T-helper 2 cell treated with Interferon-gamma antibody and Interleukin-4, amounts not matched to agents 100 ng/mL and 5 ng/mL, for 36 hours (primary cell): ENCODE measurements around the gene LIMS1. TPM values are rescaled to one million over a fixed set of nuclear protein-coding genes. Genes with fewer than 3 reads are reported as not detected.
"Not testable (repeated sequence)": the region's sequence is repeated elsewhere in the genome, so short reads cannot be mapped to it uniquely, and the experiment has no call there.

Source experiments
- intact Hi-C: fragments of 100-400 bp; cut with micrococcal nuclease; formaldehyde crosslinking; loops from one replicate; pipeline ENCODE4 v1.15.1; 2023
- total RNA-seq: library from RNA; stranded (reverse); gene quantifications from 2 replicates; pipeline ENCODE4 v1.2.3, GENCODE V29; 2022

LIMS1 gene
- total RNA-seq, 1 donor from 2014 or later: 65.4 TPM

- intact Hi-C loops: loop anchor here (10.0 kb wide), 1 partner anchor 651 kb away; no protein-coding TSS in a partner anchor
Observed at GRCh38 chr2:108585436-108585835, 51.2 kb downstream of the LIMS1 start.

DNA sequence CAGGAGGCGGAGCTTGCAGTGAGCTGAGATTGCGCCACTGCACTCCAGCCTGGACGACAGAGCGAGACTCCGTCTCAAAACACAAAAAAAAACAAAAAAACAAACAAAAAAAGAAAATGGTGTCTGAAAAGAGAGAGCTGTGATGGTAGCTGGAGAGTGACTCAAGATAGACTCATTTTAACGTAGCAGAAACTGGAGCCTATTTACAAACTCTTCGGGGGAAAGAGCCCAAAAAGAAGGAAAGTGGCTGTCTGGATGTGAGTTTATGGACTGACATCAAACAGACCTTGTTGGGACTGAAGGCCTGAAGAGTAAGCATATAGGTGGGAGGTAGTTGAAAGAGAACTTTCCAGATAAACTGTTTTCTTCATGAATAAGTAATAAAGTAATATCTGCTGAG, 51.8 kb downstream of the LIMS1 start:
- intact Hi-C loops: loop anchor here (10.0 kb wide), 1 partner anchor 651 kb away; no protein-coding TSS in a partner anchor

DNA sequence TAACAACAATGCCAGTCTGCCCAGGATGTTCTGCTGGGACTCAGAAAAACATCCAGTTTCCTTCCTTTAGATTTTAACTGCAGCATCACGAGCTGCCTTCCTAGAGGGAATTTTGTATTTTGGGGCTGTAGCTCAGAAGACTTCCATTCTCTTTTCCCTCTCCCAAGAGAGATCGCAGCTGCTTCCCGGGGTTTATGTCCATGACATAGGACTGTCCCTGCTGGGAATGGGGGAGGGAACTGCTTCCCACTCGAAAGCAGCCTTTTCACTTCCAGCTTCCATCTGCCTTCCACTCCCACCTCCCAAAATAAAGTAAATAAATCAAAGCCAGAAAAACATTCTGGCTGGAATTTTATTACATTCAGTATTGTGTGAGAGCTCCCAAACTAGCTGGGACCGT, 52.4 kb downstream of the LIMS1 start:
- intact Hi-C loops: loop anchor here (10.0 kb wide), 1 partner anchor 652 kb away; no protein-coding TSS in a partner anchor

GRCh38 chr2:108587621-108588020, 53.4 kb downstream of the LIMS1 start:
- intact Hi-C loops: loop anchor here (10.0 kb wide), 1 partner anchor 653 kb away; no protein-coding TSS in a partner anchor

- intact Hi-C loops: loop anchor here (10.0 kb wide), 1 partner anchor 653 kb away; no protein-coding TSS in a partner anchor
Observed at GRCh38 chr2:108588070-108588668, 53.9 kb downstream of the LIMS1 start.

DNA sequence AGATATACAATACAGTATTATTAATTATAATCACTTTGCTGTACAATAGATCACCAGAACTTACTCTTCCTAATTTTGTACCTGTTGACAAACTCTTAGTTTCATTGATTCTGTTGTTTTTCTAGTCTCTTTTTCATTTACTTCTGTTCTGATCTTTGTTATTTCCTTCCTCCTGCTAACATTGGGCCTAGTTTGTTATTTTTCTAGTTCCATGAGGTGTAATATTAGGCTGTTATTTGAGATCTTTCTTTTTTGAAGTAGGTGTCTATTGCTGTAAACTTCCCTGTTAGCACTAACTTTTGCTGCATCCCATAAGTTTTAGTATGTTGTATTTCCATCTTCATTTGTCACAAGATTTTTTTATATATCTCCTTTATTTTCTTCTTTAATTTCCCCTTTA, 55.1 kb downstream of the LIMS1 start:
- intact Hi-C loops: loop anchor here (10.0 kb wide), 1 partner anchor 655 kb away; no protein-coding TSS in a partner anchor

DNA sequence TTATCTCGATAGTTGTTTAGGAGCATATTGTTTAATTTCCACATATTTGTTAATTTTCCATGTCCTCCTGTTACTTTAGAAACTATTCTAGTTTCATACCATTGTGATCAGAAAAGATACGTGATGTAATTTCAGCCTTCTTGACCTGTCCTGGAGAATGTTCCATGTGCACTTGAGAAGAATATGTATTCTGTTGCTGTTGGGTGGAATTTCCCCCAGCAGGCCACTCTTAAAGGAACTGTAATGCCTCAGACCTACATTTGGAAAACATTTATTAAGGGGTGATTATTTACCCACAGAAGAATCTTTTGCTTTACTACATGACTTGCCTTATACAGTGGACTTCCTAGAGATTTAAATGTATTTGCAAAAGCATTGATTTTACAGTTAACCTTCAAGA, 55.5 kb downstream of the LIMS1 start:
- intact Hi-C loops: loop anchor here (10.0 kb wide), 1 partner anchor 655 kb away; no protein-coding TSS in a partner anchor

GRCh38 chr2:108591163-108591562, 56.9 kb downstream of the LIMS1 start:
- intact Hi-C loops: no loop called here

DNA sequence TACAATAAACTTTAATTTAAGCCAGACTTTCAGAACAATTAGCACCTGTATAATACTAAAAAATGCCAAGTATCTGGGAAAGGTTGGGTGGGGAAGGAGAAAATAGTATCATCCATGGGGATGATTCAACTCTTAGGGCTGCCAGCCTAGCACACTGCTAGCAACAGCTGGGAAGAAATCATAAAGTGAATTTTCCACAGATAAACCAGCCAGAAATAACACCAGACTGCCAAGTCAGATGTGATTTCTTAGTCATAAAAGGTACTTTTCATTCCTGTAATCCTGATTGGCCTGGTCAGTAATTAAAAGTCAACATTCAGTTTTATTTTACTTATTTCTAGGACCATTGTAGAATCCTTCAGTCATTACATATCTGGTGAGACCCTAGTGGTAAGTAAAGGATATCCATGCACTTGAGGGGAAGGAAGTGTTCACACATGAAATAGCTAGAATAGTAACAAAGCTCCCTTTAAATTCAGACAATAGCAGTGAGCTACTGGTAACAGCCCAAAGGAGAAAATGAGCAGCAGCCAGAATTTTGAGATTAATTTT, 59.4 kb downstream of the LIMS1 start:
- intact Hi-C loops: loop anchor here (1.0 kb wide), 1 partner anchor 58 kb away; no protein-coding TSS in a partner anchor

DNA sequence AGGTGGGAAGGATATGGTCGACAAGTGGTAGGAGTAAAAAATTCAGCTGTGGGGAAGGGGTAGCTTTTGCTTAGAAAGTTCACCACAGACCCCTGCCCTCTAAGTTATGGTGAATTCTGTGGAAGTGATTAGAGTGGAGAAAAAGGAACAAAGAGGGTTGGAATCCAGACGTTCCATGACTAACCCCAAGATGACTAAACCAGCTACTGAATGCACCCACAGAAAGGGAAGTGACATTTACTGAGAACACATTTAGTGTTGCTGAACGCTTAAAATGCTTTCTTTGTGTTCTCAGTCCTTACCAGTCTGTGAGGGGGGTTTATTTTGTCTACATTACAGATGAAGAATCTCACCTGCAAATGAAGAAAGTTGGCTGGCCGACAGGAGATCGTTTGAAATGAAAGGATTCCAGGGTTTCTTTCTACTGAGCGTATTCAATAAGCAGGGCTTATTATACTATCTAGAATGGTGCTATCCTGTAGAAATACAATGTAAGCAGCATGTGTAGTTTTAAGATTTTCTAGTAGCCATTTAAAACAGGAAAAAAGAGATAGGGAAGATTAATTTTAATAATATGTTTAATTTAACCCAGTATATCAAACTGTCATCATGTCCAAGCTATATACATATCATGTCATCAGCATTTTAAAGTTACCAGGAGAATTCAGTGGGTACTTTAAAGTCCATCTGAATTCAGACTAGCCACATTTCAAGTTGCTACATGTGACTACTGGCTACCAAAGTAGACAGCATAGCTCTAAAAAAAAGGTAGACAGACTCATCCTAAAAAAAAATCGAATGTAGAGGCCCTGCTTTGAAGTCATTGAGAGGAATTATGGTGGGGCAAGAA, 60.1 kb downstream of the LIMS1 start:
- intact Hi-C loops: loop anchor here (1.0 kb wide), 1 partner anchor 59 kb away; no protein-coding TSS in a partner anchor

DNA sequence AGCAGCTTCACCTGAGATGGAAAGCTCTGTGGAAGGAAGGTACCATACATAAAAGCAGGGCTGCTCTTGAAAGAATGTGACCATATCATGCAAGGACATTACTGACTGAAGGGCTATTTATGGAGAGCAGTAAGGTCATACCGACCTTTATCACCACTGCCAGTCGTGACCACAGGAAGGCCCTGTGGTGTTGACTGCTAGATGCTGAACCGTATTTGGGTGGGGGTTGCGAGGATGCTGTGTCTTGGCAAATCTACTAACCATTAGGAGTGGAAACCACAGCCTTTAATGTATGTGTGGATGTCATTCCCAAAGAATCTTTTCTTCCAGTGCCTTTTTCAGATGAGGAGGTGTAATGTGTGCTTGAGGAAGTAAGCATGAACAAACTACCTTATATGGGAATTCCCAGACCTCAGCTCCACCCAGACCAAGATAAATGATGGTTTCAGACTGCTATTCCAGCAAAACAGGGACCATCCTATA, 60.8 kb downstream of the LIMS1 start:
- intact Hi-C loops: loop anchor here (1.0 kb wide), 1 partner anchor 60 kb away; no protein-coding TSS in a partner anchor

DNA sequence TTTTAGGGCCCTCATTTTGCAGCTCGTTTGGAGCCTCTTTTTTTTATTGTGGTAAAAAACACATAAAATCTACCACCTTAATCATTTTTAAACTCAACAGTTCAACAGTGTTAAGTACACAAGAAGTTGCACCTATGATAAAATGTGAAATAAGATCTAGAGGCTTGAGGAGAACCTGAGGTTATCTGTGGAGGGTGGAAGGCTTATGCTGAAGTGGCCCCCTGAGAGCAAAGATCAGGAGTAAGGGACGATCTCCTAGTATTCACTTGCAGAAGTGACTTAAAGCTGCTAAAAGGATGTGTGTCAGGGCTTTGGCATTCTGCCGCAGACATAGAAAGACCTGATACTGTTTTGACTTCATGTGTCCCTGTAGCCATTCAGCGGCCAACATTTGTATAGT, 61.5 kb downstream of the LIMS1 start:
- intact Hi-C loops: not testable (repeated sequence)

DNA sequence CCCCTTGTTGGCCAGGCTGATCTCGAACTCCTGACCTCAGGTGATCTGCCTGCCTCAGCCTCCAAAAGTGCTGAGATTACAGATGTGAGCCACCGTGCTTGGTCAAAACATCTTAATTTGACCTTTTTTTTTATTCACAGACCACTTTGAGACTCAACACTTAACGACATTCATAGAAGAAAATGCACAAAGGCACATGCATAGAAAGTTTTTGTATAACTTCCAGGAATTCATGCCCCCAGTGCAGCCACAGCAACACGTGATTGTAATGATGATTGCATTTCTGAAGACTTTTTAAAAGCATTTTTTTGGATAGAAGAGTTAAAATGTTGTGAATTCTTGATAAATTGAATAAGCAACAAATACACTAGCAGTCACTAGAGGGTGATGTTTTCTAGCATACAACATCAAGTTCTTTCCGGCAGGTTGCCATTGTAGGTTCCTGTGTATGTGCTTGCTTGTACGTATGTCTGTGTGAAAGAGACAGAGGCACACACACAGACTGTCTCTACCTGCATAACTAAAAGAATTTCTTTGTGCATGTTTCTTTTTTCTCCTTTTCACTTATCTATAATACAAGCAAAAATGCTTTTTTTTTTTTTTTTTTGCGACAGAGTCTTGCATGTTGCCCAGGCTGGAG, 63.0 kb downstream of the LIMS1 start:
- intact Hi-C loops: loop anchor here (1.0 kb wide), 1 partner anchor 39 kb away; no protein-coding TSS in a partner anchor

- intact Hi-C loops: not testable (repeated sequence)
Observed at GRCh38 chr2:108601199-108601598, 66.9 kb downstream of the LIMS1 start.

- intact Hi-C loops: no loop called here
Observed at GRCh38 chr2:108602422-108602821, 68.2 kb downstream of the LIMS1 start.

GRCh38 chr2:108604196-108604595, 69.9 kb downstream of the LIMS1 start:
- intact Hi-C loops: no loop called here

DNA sequence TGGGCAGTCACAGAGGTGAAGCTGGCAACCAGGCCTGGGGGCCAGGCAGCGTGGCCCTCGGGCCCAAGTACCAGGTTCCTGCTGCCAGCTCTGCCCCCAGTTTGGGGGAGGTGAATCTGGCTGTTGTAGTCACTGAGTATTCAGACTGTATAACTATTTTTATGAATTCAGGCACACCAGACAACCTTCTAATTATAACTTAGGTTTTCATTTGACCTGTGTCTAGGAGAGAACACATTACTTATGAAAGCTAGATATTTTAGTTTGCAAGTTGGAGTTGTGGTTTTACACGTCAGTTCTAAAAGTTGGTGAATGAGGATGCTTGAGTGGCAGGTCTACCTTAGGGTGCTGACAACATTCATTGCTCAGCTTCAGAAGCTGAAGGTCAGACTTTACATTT, 71.7 kb downstream of the LIMS1 start:
- intact Hi-C loops: loop anchor here (2.0 kb wide), 1 partner anchor 15 kb away; no protein-coding TSS in a partner anchor

DNA sequence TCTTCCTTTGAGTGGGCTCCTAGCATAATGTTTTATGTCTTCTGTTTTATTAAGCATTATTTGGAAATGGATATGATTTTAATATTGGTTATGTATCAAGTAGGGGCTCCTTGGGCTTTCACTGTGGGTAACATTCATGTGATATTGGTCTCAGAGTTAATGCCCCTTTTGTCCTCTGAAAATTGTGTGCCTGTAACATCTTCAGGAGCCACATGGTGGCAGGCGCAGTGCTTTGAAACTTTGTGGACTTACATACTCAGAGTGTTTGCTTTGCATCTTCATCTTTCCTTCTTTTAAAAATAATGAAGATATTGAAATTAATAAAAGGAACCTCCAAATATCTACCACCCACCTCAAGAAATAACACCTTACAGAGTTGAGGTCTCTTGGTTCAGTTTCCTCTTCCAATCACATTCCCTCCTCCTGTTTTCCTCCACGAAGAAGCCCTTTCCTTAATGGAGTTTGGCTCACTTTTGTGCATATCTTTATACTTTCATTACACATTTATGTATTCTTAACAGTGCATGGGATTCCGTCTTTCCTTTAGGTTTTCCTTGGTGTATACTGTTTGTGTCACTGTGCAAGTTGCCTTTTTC, 73.5 kb downstream of the LIMS1 start:
- intact Hi-C loops: loop anchor here (1.0 to 2.0 kb wide), 2 partner anchors 13 to 28 kb away; no protein-coding TSS in a partner anchor

GRCh38 chr2:108611021-108611420, 76.8 kb downstream of the LIMS1 start:
- intact Hi-C loops: no loop called here

DNA sequence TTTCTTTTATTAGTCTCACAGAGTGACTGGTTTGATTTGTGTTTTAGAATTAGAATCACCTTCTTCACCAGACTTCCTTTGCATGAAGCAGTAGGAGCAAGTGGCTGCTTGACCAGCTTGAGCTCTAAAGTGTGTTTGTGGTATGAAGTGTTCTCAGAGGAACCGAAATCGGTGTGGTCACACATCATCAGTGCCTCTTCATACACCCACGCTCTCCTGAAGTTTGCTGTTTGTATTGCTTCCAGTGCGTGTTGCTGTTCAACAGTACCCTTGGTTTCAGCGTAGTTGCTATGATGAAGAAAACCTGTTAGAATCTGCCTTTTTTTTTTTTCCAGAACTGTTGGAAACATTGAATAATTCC, 77.9 kb downstream of the LIMS1 start:
- intact Hi-C loops: loop anchor here (1.0 to 2.0 kb wide), 3 partner anchors 9 to 107 kb away; partner anchors contain the start of gene RANBP2
